Measurements from ENCODE around the gene IPCEF1. TPM values are rescaled to one million over a fixed set of nuclear protein-coding genes. Genes with fewer than 3 reads are reported as not detected.
"Not testable (repeated sequence)": the region's sequence is repeated elsewhere in the genome, so short reads cannot be mapped to it uniquely, and the experiment has no call there.

Gene IPCEF1
- polyA plus RNA-seq, 2 of the 4 experiments (the other 2 are of a cell fraction), result 0.01 TPM; not detected in 1

DNA sequence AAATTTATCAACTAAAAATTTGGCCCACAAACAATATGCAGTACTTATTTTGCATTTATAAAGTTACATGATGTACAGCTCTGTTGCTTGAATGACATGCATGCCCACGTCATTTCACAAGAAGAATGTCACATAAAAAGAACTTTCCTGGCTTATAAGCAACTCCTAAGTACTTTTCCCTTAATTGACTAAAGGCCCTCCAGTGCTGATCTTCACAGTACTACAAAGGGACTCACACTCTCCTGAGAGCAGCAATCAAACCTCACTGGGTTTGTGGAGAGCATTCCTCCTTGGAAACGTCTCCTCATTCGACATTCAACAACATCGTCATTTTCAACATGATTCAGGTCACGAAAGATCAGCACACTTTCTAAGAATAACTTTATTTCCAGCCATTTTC lies 111.1 kb downstream of the IPCEF1 start (continued):
- no peak for TF ChIP-seq NFE2L2 (conservative IDR thresholded peaks at IDR 0.05; ENCODE audit: low read length)
- TF ChIP-seq RARB (CRISPR knock-in tag; IDR thresholded peaks at IDR 0.05), result no peak
- TF ChIP-seq, protein P1, sequence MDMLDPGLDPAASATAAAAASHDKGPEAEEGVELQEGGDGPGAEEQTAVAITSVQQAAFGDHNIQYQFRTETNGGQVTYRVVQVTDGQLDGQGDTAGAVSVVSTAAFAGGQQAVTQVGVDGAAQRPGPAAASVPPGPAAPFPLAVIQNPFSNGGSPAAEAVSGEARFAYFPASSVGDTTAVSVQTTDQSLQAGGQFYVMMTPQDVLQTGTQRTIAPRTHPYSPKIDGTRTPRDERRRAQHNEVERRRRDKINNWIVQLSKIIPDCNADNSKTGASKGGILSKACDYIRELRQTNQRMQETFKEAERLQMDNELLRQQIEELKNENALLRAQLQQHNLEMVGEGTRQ (IDR thresholded peaks at IDR 0.05), result no peak

DNA sequence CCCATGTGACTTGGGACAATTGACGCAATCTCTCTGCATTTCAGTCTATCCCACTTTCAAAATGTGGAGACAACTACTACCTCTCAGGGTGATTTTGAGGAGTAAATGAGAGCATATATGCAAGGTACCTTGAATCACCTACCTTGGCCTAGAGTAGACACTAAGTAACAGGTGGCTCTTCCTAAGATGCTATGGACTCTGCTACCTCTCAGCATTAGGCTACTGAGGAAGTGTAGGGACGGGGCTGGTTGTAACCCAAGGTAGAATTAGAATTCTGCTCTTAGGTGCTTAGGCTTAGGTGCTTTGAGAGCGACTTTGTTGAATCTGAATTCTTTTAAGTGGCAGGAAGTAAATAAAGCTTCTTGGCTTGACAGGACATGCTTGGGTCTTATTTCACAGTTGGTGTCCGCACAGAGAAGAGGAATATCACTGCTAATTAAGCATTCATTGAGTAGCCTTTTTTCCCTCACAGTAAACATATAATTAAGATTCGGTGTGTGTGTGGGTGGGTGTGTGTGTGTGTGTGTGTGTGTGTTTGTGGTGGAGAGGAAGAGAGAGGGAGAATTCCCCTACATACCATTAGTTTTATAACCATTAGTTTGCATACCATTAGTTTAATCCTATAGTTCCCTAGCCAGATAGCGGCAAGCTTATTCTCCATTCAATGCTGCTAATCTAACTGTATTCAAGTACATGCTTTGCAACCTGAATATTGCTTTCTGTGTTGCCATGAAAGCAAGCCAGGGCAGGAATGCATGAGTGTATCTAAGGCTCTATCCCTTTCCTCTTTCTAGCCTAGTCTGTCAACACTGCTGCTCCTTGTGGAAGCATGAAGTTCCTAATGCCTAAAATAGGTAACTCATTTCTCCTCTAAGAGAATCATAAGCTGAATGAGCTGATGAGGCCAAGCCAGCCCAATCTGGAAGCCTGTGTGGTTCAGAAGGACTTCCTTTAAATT lies 112.5 kb downstream of the IPCEF1 start:
- H3K4me2 ChIP-seq, result no peak overlapping the region
- ATAC-seq (no peak), DNase-seq (ENCODE audit: low read depth in 1 of 2, low spot score in 1 of 2) (no peak), FAIRE-seq (no peak)
- H3K4me3 ChIP-seq, result no peak overlapping the region
- ChIA-PET POLR2A (no interaction called here), CTCF (interaction anchor here (0.9 to 1.0 kb wide), 2 partner anchors 33 to 90 kb away, joined by 3 read pairs; no protein-coding TSS in a partner anchor)
- H3K9me3 ChIP-seq, result no peaks in the 10 kb centered on the region
- TF ChIP-seq MAZ (IDR thresholded peaks at IDR 0.05; ENCODE audit: borderline replicate concordance, low read depth, low read length) (no peak), CEBPB (IDR thresholded peaks at IDR 0.05) (no peak), KDM5A (IDR thresholded peaks at IDR 0.05) (no peak), SREBF2 (IDR thresholded peaks at IDR 0.05) (no peak), HEYL (CRISPR knock-in tag; IDR thresholded peaks at IDR 0.05) (no peak)
- TF ChIP-seq, protein P2, sequence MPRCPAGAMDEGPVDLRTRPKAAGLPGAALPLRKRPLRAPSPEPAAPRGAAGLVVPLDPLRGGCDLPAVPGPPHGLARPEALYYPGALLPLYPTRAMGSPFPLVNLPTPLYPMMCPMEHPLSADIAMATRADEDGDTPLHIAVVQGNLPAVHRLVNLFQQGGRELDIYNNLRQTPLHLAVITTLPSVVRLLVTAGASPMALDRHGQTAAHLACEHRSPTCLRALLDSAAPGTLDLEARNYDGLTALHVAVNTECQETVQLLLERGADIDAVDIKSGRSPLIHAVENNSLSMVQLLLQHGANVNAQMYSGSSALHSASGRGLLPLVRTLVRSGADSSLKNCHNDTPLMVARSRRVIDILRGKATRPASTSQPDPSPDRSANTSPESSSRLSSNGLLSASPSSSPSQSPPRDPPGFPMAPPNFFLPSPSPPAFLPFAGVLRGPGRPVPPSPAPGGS (IDR thresholded peaks at IDR 0.05), result no peak
- TF ChIP-seq, protein P3, sequence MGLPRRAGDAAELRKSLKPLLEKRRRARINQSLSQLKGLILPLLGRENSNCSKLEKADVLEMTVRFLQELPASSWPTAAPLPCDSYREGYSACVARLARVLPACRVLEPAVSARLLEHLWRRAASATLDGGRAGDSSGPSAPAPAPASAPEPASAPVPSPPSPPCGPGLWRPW (IDR thresholded peaks at IDR 0.05), result no peak
- WGBS (ENCODE audit: missing lambda C conversion rate), result 52% methylated on average over 6 of the region's 6 CpGs
- no peaks in the 10 kb centered on the region for H3K4me1 ChIP-seq
- H3K27ac ChIP-seq, result no peak overlapping the region

DNA sequence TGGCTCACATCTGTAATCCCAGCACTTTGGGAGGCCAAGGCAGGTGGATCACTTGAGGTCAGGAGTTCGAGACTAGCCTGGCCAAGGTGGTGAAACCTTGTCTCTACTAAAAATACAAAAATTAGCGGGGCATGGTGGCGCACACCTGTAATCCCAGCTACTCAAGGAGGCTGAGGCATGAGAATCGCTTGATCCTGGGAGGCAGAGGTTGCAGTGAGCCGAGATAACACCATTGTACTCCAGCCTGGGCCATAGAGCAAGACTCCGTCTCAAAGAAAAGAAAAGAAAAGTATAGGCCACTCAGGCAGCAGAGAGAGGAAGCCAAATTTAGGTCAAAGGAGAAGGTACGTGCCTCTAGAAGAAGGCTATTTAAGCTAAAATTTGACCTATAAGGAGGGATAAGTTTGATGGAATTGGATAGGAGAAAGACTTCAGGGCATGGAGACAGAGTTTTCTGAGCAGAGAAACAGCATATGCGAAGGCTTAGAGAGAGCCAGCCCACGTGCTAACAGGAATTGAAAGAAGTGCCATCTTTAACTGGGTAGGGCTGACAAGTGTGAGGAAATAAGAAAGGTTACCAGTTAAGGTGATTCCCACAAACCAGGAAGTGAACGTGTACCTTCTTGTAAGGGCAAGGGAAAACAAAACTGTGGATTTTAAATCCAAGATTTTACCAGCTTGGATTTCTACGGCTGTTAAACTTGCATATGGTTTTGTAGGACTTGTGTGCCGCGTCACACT lies 113.8 kb downstream of the IPCEF1 start:
- ATAC-seq (no peak), FAIRE-seq (no peak), DNase-seq (ENCODE audit: low read depth in 1 of 2, low spot score in 1 of 2) (no peak)
- H3K27ac ChIP-seq, result no peak overlapping the region
- no peak overlapping the region for H3K4me2 ChIP-seq
- TF ChIP-seq NFE2L2 (conservative IDR thresholded peaks at IDR 0.05; ENCODE audit: low read length), result no peak
- ChIA-PET POLR2A (no interaction called here), CTCF (no interaction called here)
- H3K4me3 ChIP-seq, result no peak overlapping the region
- WGBS (ENCODE audit: missing lambda C conversion rate), result 62% methylated on average over 13 of the region's 13 CpGs
- no peaks in the 10 kb centered on the region for H3K9me3 ChIP-seq
- H3K4me1 ChIP-seq, result no peaks in the 10 kb centered on the region

DNA sequence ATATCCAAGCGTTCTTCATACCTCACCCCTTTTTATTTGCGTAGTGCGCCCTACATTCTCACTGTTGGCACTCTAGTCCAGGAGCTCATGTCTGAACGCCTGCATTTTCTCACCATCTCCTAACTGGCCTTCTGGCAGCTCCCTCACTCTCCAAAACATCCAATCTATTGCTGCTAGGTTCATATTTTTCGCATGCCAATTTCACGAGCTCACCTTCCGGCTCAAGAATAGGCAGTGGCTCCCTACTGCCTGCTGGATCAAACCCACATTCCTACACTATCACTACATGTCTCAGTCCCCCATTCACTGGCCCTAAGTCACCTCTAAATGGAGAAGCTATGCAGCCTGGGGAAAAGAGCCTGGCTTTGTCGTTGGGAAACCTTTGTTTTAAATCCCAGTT lies 115.0 kb downstream of the IPCEF1 start:
- Histone ChIP-seq H3K4me2 (no peak overlapping the region), H3K27ac (no peak overlapping the region), H3K4me3 (no peak overlapping the region), H3K4me1 (no peaks in the 10 kb centered on the region), H3K9me3 (no peaks in the 10 kb centered on the region)
- TF ChIP-seq SMC3 (IDR thresholded peaks at IDR 0.05) (no peak), CBX8 (IDR thresholded peaks at IDR 0.05) (no peak), HOXB5 (CRISPR knock-in tag; IDR thresholded peaks at IDR 0.05) (no peak), FOXS1 (CRISPR knock-in tag; IDR thresholded peaks at IDR 0.05) (no peak), HDAC2 (IDR thresholded peaks at IDR 0.05) (no peak), TP53 (CRISPR knock-in tag; IDR thresholded peaks at IDR 0.05) (no peak), HOXB13 (CRISPR knock-in tag; IDR thresholded peaks at IDR 0.05; ENCODE audit: low read depth) (no peak), NPAS2 (CRISPR knock-in tag; IDR thresholded peaks at IDR 0.05; ENCODE audit: borderline replicate concordance) (no peak)
- TF ChIP-seq, protein P2 (IDR thresholded peaks at IDR 0.05), result no peak
- TF ChIP-seq, protein P1 (IDR thresholded peaks at IDR 0.05), result no peak
- DNase-seq (ENCODE audit: low read depth in 1 of 2, low spot score in 1 of 2) (no peak), FAIRE-seq (no peak), ATAC-seq (no peak)
- ChIA-PET POLR2A (no interaction called here), CTCF (interaction anchor here (1.0 kb wide), 1 partner anchor 10 kb away, joined by 3 read pairs; no protein-coding TSS in a partner anchor)
- 76% methylated on average over 8 of the region's 8 CpGs for WGBS (ENCODE audit: missing lambda C conversion rate)

DNA sequence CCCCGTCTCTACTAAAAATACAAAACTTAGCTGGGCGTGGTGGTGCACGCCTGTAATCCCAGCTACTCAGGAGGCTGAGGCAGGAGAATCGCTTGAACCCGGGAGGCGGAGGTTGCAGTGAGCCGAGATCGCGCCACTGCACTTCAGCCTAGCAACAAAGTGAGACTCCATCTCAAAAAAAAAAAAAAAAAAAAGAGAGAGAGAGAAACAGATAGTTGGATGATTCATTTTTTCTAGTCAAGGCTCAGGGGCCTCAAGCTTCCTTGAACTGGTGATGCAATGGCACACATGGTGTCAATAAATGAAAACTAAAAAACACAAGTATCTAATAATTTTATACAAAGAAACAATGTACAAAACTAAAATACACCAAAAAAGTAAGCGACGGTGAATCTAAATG lies 115.5 kb downstream of the IPCEF1 start:
- POLR2A ChIA-PET; H3K4me1 ChIP-seq; H3K9me3 ChIP-seq; FAIRE-seq; H3K4me3 ChIP-seq; ATAC-seq; H3K4me2 ChIP-seq; DNase-seq (ENCODE audit: low read depth in 1 of 2, low spot score in 1 of 2); H3K27ac ChIP-seq: not testable (repeated sequence)
- CTCF ChIA-PET, result interaction anchor here (1.0 kb wide), 1 partner anchor 11 kb away, joined by 3 read pairs; no protein-coding TSS in a partner anchor
- WGBS (ENCODE audit: missing lambda C conversion rate), result 88% methylated on average over 11 of the region's 11 CpGs
